Hepatocyte (in vitro differentiated cells): ENCODE measurements around the gene SYT8. TPM values are rescaled to one million over a fixed set of nuclear protein-coding genes. Genes with fewer than 3 reads are reported as not detected.

Source experiments
- DNase-seq: peaks from one replicate; pipeline ENCODE4 v3.0.0-alpha.2; 2016; ENCODE audit warnings: low spot score
- H2AFZ ChIP-seq: fragments of 200-600 bp; sonication (generic); 2 replicates; pipeline ENCODE4 v1.6.0; 2016; ENCODE audit warnings: antibody characterized with exemption, mild to moderate bottlenecking
- H3K27ac ChIP-seq: fragments of 200-600 bp; sonication (generic); 2 replicates; pipeline ENCODE4 v1.5.1; 2016; ENCODE audit warnings: mild to moderate bottlenecking
- H3K27me3 ChIP-seq: fragments of 200-600 bp; sonication (generic); 2 replicates; pipeline ENCODE4 v1.6.1; 2016
- H3K36me3 ChIP-seq: fragments of 200-600 bp; sonication (generic); replicated peaks from 2 replicates; pipeline ENCODE4 v1.5.1; 2016; ENCODE audit warnings: low read depth; ENCODE audit not compliant: insufficient read depth
- H3K4me1 ChIP-seq: fragments of 200-600 bp; sonication (generic); 2 replicates; pipeline ENCODE4 v1.5.1; 2016; ENCODE audit warnings: mild to moderate bottlenecking, moderate library complexity; ENCODE audit not compliant: insufficient read depth
- H3K4me2 ChIP-seq: fragments of 200-600 bp; sonication (generic); 2 replicates; pipeline ENCODE4 v1.6.0; 2016
- H3K4me3 ChIP-seq: fragments of 200-600 bp; sonication (generic); 2 replicates; pipeline ENCODE4 v1.5.1; 2016; ENCODE audit warnings: mild to moderate bottlenecking
- H3K79me2 ChIP-seq: fragments of 200-600 bp; sonication (generic); 2 replicates; pipeline ENCODE4 v1.6.0; 2017; ENCODE audit warnings: mild to moderate bottlenecking
- H3K9me2 ChIP-seq: fragments of 200-600 bp; sonication (generic); replicated peaks from 2 replicates; pipeline ENCODE4 v1.6.0; 2017; ENCODE audit warnings: mild to moderate bottlenecking; ENCODE audit not compliant: insufficient read depth
- H3K9me3 ChIP-seq: fragments of 200-600 bp; sonication (generic); 2 replicates; pipeline ENCODE4 v1.5.1; 2016; ENCODE audit warnings: low read depth, mild to moderate bottlenecking
- H4K20me1 ChIP-seq: fragments of 200-600 bp; sonication (generic); 2 replicates; pipeline ENCODE4 v1.6.0; 2016; ENCODE audit warnings: mild to moderate bottlenecking; ENCODE audit not compliant: insufficient read depth, poor library complexity, severe bottlenecking
- CTCF ChIP-seq: fragments of 200-600 bp; sonication (generic); IDR thresholded peaks from 2 replicates; pipeline ENCODE4 v1.5.1; 2016; ENCODE audit warnings: antibody characterized with exemption, mild to moderate bottlenecking; ENCODE audit not compliant: poor library complexity
- EZH2 ChIP-seq: fragments of 200-600 bp; sonication (generic); IDR thresholded peaks from 2 replicates; pipeline ENCODE4 v1.6.1; 2016; ENCODE audit warnings: antibody characterized with exemption, mild to moderate bottlenecking, borderline replicate concordance
- EZH2phosphoT487 ChIP-seq: fragments of 200-600 bp; sonication (generic); IDR thresholded peaks from one replicate; pipeline ENCODE4 v1.6.1; 2018; ENCODE audit warnings: antibody characterized with exemption, mild to moderate bottlenecking, low read depth, moderate library complexity; ENCODE audit not compliant: unreplicated experiment, severe bottlenecking
- WGBS: methylation state at CpG from one replicate; pipeline ENCODE4 v1.1.6; 2016; ENCODE audit warnings: low lambda C conversion rate; ENCODE audit errors: missing lambda C conversion rate; 5-methylcytosine and 5-hydroxymethylcytosine counted together
- polyA plus RNA-seq: library from polyadenylated mRNA; unstranded; fragments of >200 nt; fragmentation: Nextera tagmentation; extraction: Ambion mirVana; gene quantifications from 2 replicates; pipeline ENCODE4 v1.2.1, GENCODE V29; 2016
- total RNA-seq: library from RNA; depleted of rRNA; stranded (reverse); fragments of >200 nt; gene quantifications from 2 replicates; pipeline ENCODE4 v1.2.3, GENCODE V29; 2014

The SYT8 gene
- total and polyA plus RNA-seq, 2 experiments from 2014 or later: 6.3 to 29.2 TPM

DNA sequence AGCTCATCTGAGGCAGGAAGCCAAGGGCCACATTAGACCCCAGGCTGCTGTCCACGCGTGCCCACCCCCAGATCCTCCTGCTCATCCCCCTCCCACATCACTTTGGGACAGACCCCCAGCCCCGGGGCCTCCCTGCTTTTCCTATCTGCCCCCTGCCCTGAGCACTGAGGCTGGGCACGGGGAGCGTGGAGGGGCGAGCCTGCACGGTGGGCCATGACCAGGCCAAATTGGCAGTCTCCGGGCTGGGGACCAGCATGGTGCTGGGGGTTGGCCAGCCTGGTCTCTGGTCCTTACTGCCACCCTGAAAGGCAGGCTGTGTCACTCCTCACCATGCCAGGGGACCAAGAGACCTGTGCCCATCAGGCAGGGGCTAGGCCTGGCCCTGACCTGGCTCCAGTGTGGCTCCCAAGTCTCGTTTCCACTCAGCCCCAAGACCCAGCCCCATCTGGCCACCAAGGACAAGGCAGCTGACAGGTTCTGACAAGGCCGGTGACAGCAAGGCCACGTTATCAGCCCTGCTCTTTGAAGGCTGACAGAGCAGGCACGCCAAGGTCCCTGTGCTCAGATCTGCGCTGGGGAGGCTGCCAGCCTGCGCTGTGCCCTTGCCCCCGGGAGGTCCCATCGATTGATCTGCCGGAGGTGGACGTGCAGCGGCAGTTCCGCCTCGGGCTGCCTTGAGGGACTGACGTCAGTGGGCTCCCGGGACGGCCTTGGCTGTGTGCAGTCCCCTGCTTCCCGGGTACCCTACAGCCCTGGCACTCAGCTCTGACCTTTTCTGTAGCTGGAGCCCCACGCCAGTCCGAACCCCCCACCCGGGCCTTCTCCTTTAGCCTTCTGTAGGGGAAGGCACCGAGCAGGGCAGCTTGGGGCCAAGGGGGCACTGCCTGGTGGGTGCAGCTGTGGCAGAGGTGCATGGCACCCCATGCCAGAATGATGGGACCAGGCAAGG, 7.6 kb downstream of the SYT8 start:
- no peak overlapping the region for H3K4me2 ChIP-seq
- TF ChIP-seq CTCF: no peak
- no peak for TF ChIP-seq EZH2phosphoT487
- TF ChIP-seq EZH2: no peak
- no peak overlapping the region for H3K27ac ChIP-seq
- 90% methylated on average over 28 of the region's 29 CpGs for WGBS
- H3K79me2 ChIP-seq: no peaks in the 10 kb centered on the region
- no peaks in the 10 kb centered on the region for H3K27me3 ChIP-seq
- DNase-seq: no peak
- no peaks in the 10 kb centered on the region for H3K9me2 ChIP-seq
- H4K20me1 ChIP-seq: no peaks in the 10 kb centered on the region
- no peak overlapping the region for H2AFZ ChIP-seq
- peaks cover 24% of the 10 kb centered on the region for H3K4me1 ChIP-seq
- no peak overlapping the region for H3K4me3 ChIP-seq
- no peaks in the 10 kb centered on the region for H3K9me3 ChIP-seq
- H3K36me3 ChIP-seq: no peaks in the 10 kb centered on the region

GRCh38 chr11:1843098-1843473, 8.3 kb downstream of the SYT8 start:
- peaks cover 19% of the 10 kb centered on the region for H3K4me1 ChIP-seq
- TF ChIP-seq CTCF: no peak
- TF ChIP-seq EZH2phosphoT487: no peak
- TF ChIP-seq EZH2: no peak

DNA sequence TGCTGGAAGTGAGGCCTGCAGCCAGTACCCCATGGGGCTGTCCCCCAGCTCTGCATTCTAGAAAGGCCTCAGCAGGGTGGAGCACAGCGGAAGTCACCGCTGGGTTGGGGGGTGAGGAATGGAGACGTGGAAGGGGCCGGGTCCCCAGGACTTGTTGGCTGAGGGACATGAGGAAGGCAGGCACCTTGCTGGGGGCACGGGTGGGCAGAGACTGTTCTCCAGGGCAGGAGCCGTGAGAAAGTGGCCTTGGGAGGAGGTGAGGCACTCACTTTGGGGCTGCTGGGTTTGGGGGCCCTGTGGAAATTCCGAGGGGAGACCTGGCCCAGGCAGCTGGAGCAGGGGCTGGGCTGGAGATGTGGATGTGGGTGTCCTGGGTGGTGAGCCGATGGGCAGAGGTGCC, 9.0 kb downstream of the SYT8 start:
- TF ChIP-seq EZH2: no peak
- no peak for TF ChIP-seq CTCF
- TF ChIP-seq EZH2phosphoT487: no peak
- H3K27ac ChIP-seq: no peak overlapping the region

More at GRCh38 chr11:1843098-1843473, 8.3 kb downstream of the SYT8 start:
- Histone ChIP-seq H3K9me2 (no peaks in the 10 kb centered on the region), H3K9me3 (no peaks in the 10 kb centered on the region), H3K4me3 (no peak overlapping the region), H3K79me2 (no peaks in the 10 kb centered on the region), H4K20me1 (no peaks in the 10 kb centered on the region), H3K27ac (no peak overlapping the region), H3K36me3 (no peaks in the 10 kb centered on the region), H2AFZ (no peak overlapping the region), H3K4me2 (no peak overlapping the region), H3K27me3 (no peaks in the 10 kb centered on the region)
- no peak for DNase-seq
- 84% methylated on average over 10 of the region's 11 CpGs for WGBS

More for the DNA sequence above, 9.0 kb downstream of the SYT8 start:
- DNase-seq: no peak
- no peaks in the 10 kb centered on the region for H3K27me3 ChIP-seq
- H3K36me3 ChIP-seq: no peaks in the 10 kb centered on the region
- no peaks in the 10 kb centered on the region for H3K9me3 ChIP-seq
- 93% methylated on average over 8 of the region's 8 CpGs for WGBS
- no peaks in the 10 kb centered on the region for H4K20me1 ChIP-seq
- H3K79me2 ChIP-seq: no peaks in the 10 kb centered on the region
- H3K4me2 ChIP-seq: no peak overlapping the region
- H3K4me3 ChIP-seq: no peak overlapping the region
- H3K4me1 ChIP-seq: peaks cover 15% of the 10 kb centered on the region
- no peaks in the 10 kb centered on the region for H3K9me2 ChIP-seq
- no peak overlapping the region for H2AFZ ChIP-seq
